Measurements from ENCODE around the gene ZNF350.

The ZNF350 gene

GRCh38 chr19:51927859-51928258 lies 58.8 kb downstream of the ZNF350 start:
- Histone ChIP-seq H3K9me3 (replicated peaks; ENCODE audit: insufficient read depth, low read length) (no peaks in the 10 kb centered on the region), H3K9ac (ENCODE audit: low read length) (no peak overlapping the region; the same call in 1 of the 2 replicates), H2AFZ (ENCODE audit: low read length) (peak overlapping the region; percentile 86; the same call in 1 of the 2 replicates), H3K27me3 (replicated peaks; ENCODE audit: insufficient read depth, low read length) (no peaks in the 10 kb centered on the region), H3K4me1 (ENCODE audit: low read length) (no peaks in the 10 kb centered on the region), H3K36me3 (replicated peaks; ENCODE audit: insufficient read depth, low read length) (no peaks in the 10 kb centered on the region), H3K9me2 (replicated peaks; ENCODE audit: insufficient read depth, low read length) (no peaks in the 10 kb centered on the region), H3K4me2 (ENCODE audit: low read depth, low read length) (peak overlapping the region; percentile 37; the same call in 1 of the 2 replicates), H3K27ac (ENCODE audit: low read length) (no peak overlapping the region), H4K20me1 (ENCODE audit: insufficient read depth, low read length) (no peaks in the 10 kb centered on the region), H3K4me3 (ENCODE audit: low read length) (peak overlapping the region; percentile 75; the same call in 1 of the 2 replicates), H3F3A (ENCODE audit: insufficient read depth, low read length) (no peaks in the 10 kb centered on the region), H3K79me2 (ENCODE audit: low read length) (no peaks in the 10 kb centered on the region)
- TF ChIP-seq EZH2phosphoT487 (IDR thresholded peaks at IDR 0.05; ENCODE audit: low read length), result no peak
- TF ChIP-seq CTCF (IDR thresholded peaks at IDR 0.05; ENCODE audit: low read length), result no peak
- no peak for TF ChIP-seq EZH2 (optimal IDR thresholded peaks at IDR 0.05; ENCODE audit: low read depth, low read length)
- no peak for DNase-seq

- H3K79me2 ChIP-seq (ENCODE audit: low read length), result no peaks in the 10 kb centered on the region
- H2AFZ ChIP-seq (ENCODE audit: low read length), result peak within 1 kb of the TSS; percentile 86
- no peaks in the 10 kb centered on the region for H3F3A ChIP-seq (ENCODE audit: insufficient read depth, low read length)
- no peaks in the 10 kb centered on the region for H4K20me1 ChIP-seq (ENCODE audit: insufficient read depth, low read length)
- no peaks in the 10 kb centered on the region for H3K9me3 ChIP-seq (replicated peaks; ENCODE audit: insufficient read depth, low read length)
- peak; percentile 81 for DNase-seq
- no peaks in the 10 kb centered on the region for H3K9me2 ChIP-seq (replicated peaks; ENCODE audit: insufficient read depth, low read length)
- no peaks in the 10 kb centered on the region for H3K4me1 ChIP-seq (ENCODE audit: low read length)
- no peaks in the 10 kb centered on the region for H3K27me3 ChIP-seq (replicated peaks; ENCODE audit: insufficient read depth, low read length)
- H3K27ac ChIP-seq (ENCODE audit: low read length), result no peak within 1 kb of the TSS
- H3K4me2 ChIP-seq (ENCODE audit: low read depth, low read length), result peak within 1 kb of the TSS; percentile 37; the same call in 1 of the 2 replicates
- peak within 1 kb of the TSS; percentile 75 for H3K4me3 ChIP-seq (ENCODE audit: low read length)
- peak within 1 kb of the TSS; percentile 48; the same call in 1 of the 2 replicates for H3K9ac ChIP-seq (ENCODE audit: low read length)
- no peaks in the 10 kb centered on the region for H3K36me3 ChIP-seq (replicated peaks; ENCODE audit: insufficient read depth, low read length)
- TF ChIP-seq EZH2 (optimal IDR thresholded peaks at IDR 0.05; ENCODE audit: low read depth, low read length) (no peak), CTCF (IDR thresholded peaks at IDR 0.05; ENCODE audit: low read length) (no peak), EZH2phosphoT487 (IDR thresholded peaks at IDR 0.05; ENCODE audit: low read length) (no peak)
Observed at GRCh38 chr19:51926784-51927741, 59.6 kb downstream of the ZNF350 start, which contains the start of gene ZNF613. TSS of gene ZNF613 (plus strand) at chr19:51927472. CDS start at chr19:51936221, 8,749 bp downstream.

GRCh38 chr19:51926426-51926783 lies 60.2 kb downstream of the ZNF350 start:
- H3K9ac ChIP-seq (ENCODE audit: low read length), result no peak overlapping the region

More at GRCh38 chr19:51926426-51926783, 60.2 kb downstream of the ZNF350 start:
- H3K79me2 ChIP-seq (ENCODE audit: low read length), result no peaks in the 10 kb centered on the region
- no peaks in the 10 kb centered on the region for H3K9me3 ChIP-seq (replicated peaks; ENCODE audit: insufficient read depth, low read length)
- peak overlapping the region; percentile 86 for H2AFZ ChIP-seq (ENCODE audit: low read length)
- H3K4me2 ChIP-seq (ENCODE audit: low read depth, low read length), result peak overlapping the region; percentile 37; the same call in 1 of the 2 replicates
- H4K20me1 ChIP-seq (ENCODE audit: insufficient read depth, low read length), result no peaks in the 10 kb centered on the region
- TF ChIP-seq CTCF (IDR thresholded peaks at IDR 0.05; ENCODE audit: low read length) (no peak), EZH2phosphoT487 (IDR thresholded peaks at IDR 0.05; ENCODE audit: low read length) (no peak), EZH2 (optimal IDR thresholded peaks at IDR 0.05; ENCODE audit: low read depth, low read length) (no peak)
- no peak for DNase-seq
- no peaks in the 10 kb centered on the region for H3F3A ChIP-seq (ENCODE audit: insufficient read depth, low read length)
- H3K27ac ChIP-seq (ENCODE audit: low read length), result no peak overlapping the region
- peak overlapping the region; percentile 75; the same call in 1 of the 2 replicates for H3K4me3 ChIP-seq (ENCODE audit: low read length)
- H3K9me2 ChIP-seq (replicated peaks; ENCODE audit: insufficient read depth, low read length), result no peaks in the 10 kb centered on the region
- H3K27me3 ChIP-seq (replicated peaks; ENCODE audit: insufficient read depth, low read length), result no peaks in the 10 kb centered on the region
- H3K4me1 ChIP-seq (ENCODE audit: low read length), result no peaks in the 10 kb centered on the region
- no peaks in the 10 kb centered on the region for H3K36me3 ChIP-seq (replicated peaks; ENCODE audit: insufficient read depth, low read length)

Measured in MM.1S (cell line).